ENCODE data around the gene FCGR2B.
"Not testable (repeated sequence)": the region's sequence is repeated elsewhere in the genome, so short reads cannot be mapped to it uniquely, and the experiment has no call there.

Gene FCGR2B

GRCh38 chr1:161691846-161692245 is 28.9 kb downstream of the FCGR2B start:
- in situ Hi-C loops (cut with HindIII; ENCODE audit: low pct_ligation_motif_present, low pct_unique_long_range_greater_than_20kb, low sequenced_read_pairs) = no loop called here
- no peak for DNase-seq

GRCh38 chr1:161693020-161693712 is 30.2 kb downstream of the FCGR2B start:
- DNase-seq; in situ Hi-C loops (cut with HindIII; ENCODE audit: low pct_ligation_motif_present, low pct_unique_long_range_greater_than_20kb, low sequenced_read_pairs): not testable (repeated sequence)

GRCh38 chr1:161698302-161698701 is 35.4 kb downstream of the FCGR2B start:
- in situ Hi-C loops (cut with HindIII; ENCODE audit: low pct_ligation_motif_present, low pct_unique_long_range_greater_than_20kb, low sequenced_read_pairs); DNase-seq: not testable (repeated sequence)

- in situ Hi-C loops (cut with HindIII; ENCODE audit: low pct_ligation_motif_present, low pct_unique_long_range_greater_than_20kb, low sequenced_read_pairs) = no loop called here
- DNase-seq = peak; percentile 56
Observed at GRCh38 chr1:161702250-161702649, 39.3 kb downstream of the FCGR2B start.

- DNase-seq = no peak
- in situ Hi-C loops (cut with HindIII; ENCODE audit: low pct_ligation_motif_present, low pct_unique_long_range_greater_than_20kb, low sequenced_read_pairs) = no loop called here
Observed at GRCh38 chr1:161705537-161705936, 42.6 kb downstream of the FCGR2B start.

GRCh38 chr1:161706113-161706481 is 43.2 kb downstream of the FCGR2B start:
- no peak for DNase-seq
- in situ Hi-C loops (cut with HindIII; ENCODE audit: low pct_ligation_motif_present, low pct_unique_long_range_greater_than_20kb, low sequenced_read_pairs) = no loop called here

GRCh38 chr1:161706482-161707347 is 43.8 kb downstream of the FCGR2B start, which contains the start of gene FCRLA:
FCRLA (plus strand) TSS chr1:161707229; CDS start chr1:161707265, 36 bp downstream.
- in situ Hi-C loops (cut with HindIII; ENCODE audit: low pct_ligation_motif_present, low pct_unique_long_range_greater_than_20kb, low sequenced_read_pairs) = no loop called here
- DNase-seq = peak; percentile 9

- in situ Hi-C loops (cut with HindIII; ENCODE audit: low pct_ligation_motif_present, low pct_unique_long_range_greater_than_20kb, low sequenced_read_pairs) = no loop called here
- DNase-seq = no peak
Observed at GRCh38 chr1:161707503-161707902, 44.6 kb downstream of the FCGR2B start.

GRCh38 chr1:161709373-161709772 is 46.4 kb downstream of the FCGR2B start:
- DNase-seq = no peak
- in situ Hi-C loops (cut with HindIII; ENCODE audit: low pct_ligation_motif_present, low pct_unique_long_range_greater_than_20kb, low sequenced_read_pairs) = no loop called here

- in situ Hi-C loops (cut with HindIII; ENCODE audit: low pct_ligation_motif_present, low pct_unique_long_range_greater_than_20kb, low sequenced_read_pairs) = no loop called here
- no peak for DNase-seq
Observed at GRCh38 chr1:161710560-161710959, 47.6 kb downstream of the FCGR2B start.

GRCh38 chr1:161718559-161719324 is 55.8 kb downstream of the FCGR2B start:
- in situ Hi-C loops (cut with HindIII; ENCODE audit: low pct_ligation_motif_present, low pct_unique_long_range_greater_than_20kb, low sequenced_read_pairs) = no loop called here
- DNase-seq = no peak

GRCh38 chr1:161719325-161719611 is 56.3 kb downstream of the FCGR2B start:
- DNase-seq = no peak
- in situ Hi-C loops (cut with HindIII; ENCODE audit: low pct_ligation_motif_present, low pct_unique_long_range_greater_than_20kb, low sequenced_read_pairs) = no loop called here

GRCh38 chr1:161720422-161720821 is 57.5 kb downstream of the FCGR2B start:
- in situ Hi-C loops (cut with HindIII; ENCODE audit: low pct_ligation_motif_present, low pct_unique_long_range_greater_than_20kb, low sequenced_read_pairs) = no loop called here

GRCh38 chr1:161720956-161721737 is 58.2 kb downstream of the FCGR2B start, which contains the start of gene FCRLB:
FCRLB (plus strand) TSS chr1:161721544; CDS start chr1:161722673, 1,129 bp downstream.
- in situ Hi-C loops (cut with HindIII; ENCODE audit: low pct_ligation_motif_present, low pct_unique_long_range_greater_than_20kb, low sequenced_read_pairs) = no loop called here

More at GRCh38 chr1:161720422-161720821, 57.5 kb downstream of the FCGR2B start:
- no peak for DNase-seq

GRCh38 chr1:161721738-161722343 is 58.9 kb downstream of the FCGR2B start:
- peak; percentile 73 for DNase-seq
- in situ Hi-C loops (cut with HindIII; ENCODE audit: low pct_ligation_motif_present, low pct_unique_long_range_greater_than_20kb, low sequenced_read_pairs) = no loop called here

More at GRCh38 chr1:161720956-161721737, 58.2 kb downstream of the FCGR2B start, which contains the start of gene FCRLB:
- no peak for DNase-seq

- in situ Hi-C loops (cut with HindIII; ENCODE audit: low pct_ligation_motif_present, low pct_unique_long_range_greater_than_20kb, low sequenced_read_pairs) = no loop called here
- no peak for DNase-seq
Observed at GRCh38 chr1:161722406-161722805, 59.5 kb downstream of the FCGR2B start.

GRCh38 chr1:161723459-161724141 is 60.7 kb downstream of the FCGR2B start:
- in situ Hi-C loops (cut with HindIII; ENCODE audit: low pct_ligation_motif_present, low pct_unique_long_range_greater_than_20kb, low sequenced_read_pairs) = no loop called here
- DNase-seq = no peak
